Stimulated activated CD4-positive, alpha-beta T cell treated with anti-CD3 and anti-CD28 coated beads, Interleukin-4, amount 100 ng/mL, for 4 hours (primary cell): Measurements from ENCODE around the gene MYOD1.

Experiments used
- DNase-seq, 2 experiments: peaks; one replicate each; pipeline ENCODE4 v3.0.0-alpha.2; 2020

The MYOD1 gene

DNA sequence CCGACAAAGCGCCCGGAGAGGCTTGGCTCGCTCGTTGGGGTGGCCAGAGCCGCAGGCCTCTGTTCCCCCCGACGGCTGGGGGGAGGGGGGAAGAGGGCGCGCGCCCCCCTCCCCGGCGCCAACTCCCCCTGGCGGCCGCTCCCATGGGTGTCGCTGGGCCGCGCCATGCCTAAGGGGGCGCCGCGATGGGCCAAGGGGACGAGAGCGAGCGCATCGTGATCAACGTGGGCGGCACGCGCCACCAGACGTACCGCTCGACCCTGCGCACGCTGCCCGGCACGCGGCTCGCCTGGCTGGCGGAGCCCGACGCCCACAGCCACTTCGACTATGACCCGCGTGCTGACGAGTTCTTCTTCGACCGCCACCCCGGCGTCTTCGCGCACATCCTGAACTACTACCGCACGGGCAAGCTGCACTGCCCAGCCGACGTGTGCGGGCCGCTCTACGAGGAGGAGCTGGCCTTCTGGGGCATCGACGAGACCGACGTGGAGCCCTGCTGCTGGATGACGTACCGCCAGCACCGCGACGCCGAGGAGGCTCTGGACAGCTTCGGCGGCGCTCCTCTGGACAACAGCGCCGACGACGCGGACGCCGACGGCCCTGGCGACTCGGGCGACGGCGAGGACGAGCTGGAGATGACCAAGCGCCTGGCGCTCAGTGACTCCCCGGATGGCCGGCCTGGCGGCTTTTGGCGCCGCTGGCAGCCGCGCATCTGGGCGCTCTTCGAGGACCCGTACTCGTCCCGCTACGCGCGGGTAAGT is 16.6 kb downstream of the MYOD1 start:
- no peak for DNase-seq

DNA sequence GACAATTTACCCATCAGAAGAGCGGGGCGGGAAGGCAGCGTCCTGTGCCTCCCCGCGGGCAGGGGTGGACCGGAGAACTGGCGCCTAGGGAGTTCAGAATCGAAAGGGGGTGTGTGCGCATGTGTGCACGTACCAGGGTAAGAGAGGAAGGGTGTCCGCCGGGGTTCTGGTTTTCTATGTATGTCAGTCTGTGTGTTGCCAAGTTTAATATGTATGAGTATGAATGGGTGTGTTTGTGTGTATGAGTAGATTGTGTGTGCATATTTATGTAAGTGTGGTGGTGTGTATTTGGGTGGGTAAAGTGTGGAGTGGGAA is 17.2 kb downstream of the MYOD1 start:
- DNase-seq: no peak

GRCh38 chr11:17736930-17737817 is 17.8 kb downstream of the MYOD1 start:
- no peak for DNase-seq

- no peak for DNase-seq
Measured at GRCh38 chr11:17738151-17738973, 19.0 kb downstream of the MYOD1 start.

GRCh38 chr11:17739945-17740338 is 20.6 kb downstream of the MYOD1 start:
- DNase-seq: no peak

GRCh38 chr11:17740649-17741235 is 21.4 kb downstream of the MYOD1 start:
- no peak for DNase-seq

GRCh38 chr11:17741487-17741886 is 22.1 kb downstream of the MYOD1 start:
- DNase-seq: no peak

DNA sequence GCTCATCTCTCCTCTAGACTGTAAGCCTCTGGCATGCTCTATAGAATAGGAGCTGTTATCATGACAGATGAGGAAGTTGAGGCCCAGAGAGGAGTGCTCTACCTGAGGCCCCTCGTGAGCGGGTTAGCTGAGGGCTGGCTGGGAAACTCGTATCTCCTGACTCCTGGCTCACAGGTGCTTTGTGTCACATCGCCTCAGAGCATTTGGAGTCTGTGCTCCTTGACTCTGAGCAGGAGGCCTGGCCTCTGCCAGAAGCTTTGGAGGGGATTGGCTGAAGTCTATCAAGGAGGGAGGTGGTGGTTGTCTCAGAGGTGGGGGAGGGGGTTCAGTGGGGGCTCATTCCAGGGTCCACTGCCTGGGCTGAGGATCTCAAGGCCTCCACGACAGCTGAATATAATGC is 22.6 kb downstream of the MYOD1 start:
- DNase-seq: no peak

- DNase-seq: no peak
Measured at GRCh38 chr11:17743026-17743807, 23.8 kb downstream of the MYOD1 start.

GRCh38 chr11:17743808-17744119 is 24.4 kb downstream of the MYOD1 start:
- DNase-seq: no peak

GRCh38 chr11:17744151-17744940 is 25.0 kb downstream of the MYOD1 start:
- DNase-seq: no peak

GRCh38 chr11:17745023-17745772 is 25.8 kb downstream of the MYOD1 start:
- DNase-seq: no peak

DNA sequence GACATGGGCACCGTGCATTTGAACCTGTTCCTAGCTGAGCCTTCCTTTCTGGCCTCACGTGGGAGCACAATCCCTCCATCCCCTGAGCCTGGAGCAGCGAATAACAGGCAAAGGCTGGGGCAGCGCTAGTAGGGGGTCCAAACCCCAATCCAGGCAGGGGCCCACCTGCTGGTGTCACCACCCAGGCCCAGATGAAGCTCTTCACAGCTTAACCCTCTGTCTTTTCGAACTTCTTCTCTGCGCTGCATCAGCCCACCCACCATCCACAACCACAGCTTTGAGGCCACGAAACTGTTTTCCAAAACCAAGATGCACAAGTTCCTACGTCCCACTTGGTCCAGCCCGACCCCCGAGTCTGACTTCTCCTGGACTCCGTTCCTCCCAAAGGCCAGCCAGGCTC is 26.7 kb downstream of the MYOD1 start:
- DNase-seq: no peak

GRCh38 chr11:17747131-17747955 is 28.0 kb downstream of the MYOD1 start:
- DNase-seq: no peak

GRCh38 chr11:17748044-17748443 is 28.7 kb downstream of the MYOD1 start:
- DNase-seq: no peak

- DNase-seq: no peak
Measured at GRCh38 chr11:17748761-17749721, 29.7 kb downstream of the MYOD1 start.

DNA sequence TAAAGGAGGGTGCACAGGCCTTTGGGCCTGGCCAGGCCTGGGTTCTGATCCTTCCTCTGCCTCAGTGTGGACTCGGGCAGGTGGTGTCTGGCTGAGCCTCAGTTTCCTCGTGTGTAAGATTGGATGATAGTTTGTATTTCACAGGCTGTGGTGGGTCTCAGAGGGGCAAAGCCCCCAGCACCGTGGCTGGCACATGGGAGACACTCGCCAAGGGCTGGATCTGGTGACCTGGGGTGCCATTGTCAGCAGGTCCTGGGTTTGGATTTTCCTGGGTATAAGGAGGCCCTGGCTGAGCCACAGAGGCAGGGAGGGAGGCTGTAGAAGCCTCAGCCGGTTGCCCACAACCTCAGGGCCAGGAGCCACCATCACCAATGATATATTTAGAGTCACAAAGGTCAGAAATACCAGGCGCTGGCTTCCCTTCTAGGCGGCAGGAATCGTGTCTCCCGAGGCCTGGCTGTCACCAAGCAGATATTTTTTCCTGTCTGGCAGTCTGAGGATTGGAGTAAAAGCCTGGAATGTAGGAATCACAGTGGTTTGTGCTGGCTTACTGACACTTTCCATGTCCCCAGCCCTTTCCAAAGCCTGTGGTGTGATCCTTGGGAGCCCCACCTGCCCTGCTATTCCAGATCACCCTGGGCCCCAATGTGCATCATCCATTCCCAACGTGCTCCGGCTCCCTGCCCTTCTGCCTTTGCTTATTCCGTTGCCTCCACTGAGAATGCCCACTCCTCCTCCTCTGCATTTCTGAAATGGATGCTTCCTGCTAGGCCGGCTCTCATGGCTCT is 30.8 kb downstream of the MYOD1 start:
- no peak for DNase-seq

DNA sequence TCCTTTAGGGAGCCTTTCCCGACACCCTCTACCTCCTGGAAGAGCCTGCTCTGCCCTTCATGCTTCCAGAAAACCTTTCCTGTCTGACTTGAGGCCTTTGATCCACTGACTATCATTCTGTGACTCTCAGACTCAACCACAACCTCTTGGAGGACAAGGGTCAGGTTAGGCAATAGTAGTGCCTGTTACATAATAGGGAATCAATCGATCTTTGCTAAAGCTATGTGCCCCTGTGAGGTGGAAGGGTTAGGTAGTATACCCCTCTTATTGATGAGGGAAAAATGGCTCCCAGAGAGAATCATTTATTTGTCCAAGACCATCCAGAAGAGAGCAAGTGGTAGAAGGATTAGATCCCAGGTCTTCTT is 31.4 kb downstream of the MYOD1 start:
- no peak for DNase-seq
